ENCODE data around the gene SLX4IP.
"Not testable (repeated sequence)": the region's sequence is repeated elsewhere in the genome, so short reads cannot be mapped to it uniquely, and the experiment has no call there.

The SLX4IP gene

DNA sequence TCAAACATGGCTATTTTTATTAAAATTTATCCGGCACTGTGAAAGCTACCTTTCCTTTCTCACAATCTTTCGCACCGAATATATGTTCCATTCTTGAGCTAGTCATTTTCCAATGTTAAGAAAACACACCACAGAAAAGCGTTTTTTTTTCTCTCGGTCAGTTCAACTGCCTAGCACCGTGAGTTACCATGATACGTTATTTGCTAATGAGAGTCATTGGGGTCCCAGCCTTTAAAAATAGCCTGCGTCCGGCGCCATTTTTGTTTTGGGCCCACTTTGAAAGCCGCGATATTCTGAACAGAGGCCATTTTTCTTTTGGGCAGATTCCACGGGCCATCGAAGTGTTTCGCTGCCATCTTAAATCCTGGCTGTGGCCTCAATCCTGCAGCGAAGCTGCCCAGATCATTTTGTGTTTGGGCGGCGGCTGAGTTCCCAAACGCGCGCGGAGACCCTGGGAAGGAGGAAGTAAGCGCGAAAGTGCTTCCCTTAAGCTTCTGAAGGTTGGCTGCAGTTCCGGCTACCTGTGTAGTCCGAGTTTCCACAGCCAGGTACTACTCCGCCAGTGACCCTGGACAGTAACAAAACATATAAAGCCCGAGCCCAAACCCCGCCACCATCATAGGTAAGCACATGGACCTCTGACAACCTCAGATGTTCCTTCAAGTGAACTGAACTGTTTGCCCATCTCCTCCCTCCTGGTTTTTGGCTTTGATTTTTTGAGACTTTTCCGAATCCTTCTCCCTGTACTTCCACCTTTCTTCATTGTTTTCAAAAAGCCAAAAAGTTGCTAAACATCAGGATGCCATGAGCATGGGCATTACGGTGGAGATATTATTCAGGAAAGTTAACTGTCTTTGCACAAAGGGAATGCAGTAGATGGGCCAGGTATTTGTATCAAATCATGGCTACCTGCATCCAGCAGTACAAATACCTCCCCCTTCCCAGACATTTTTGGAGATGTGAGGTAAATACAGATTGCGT lies at the start of gene SLX4IP:
TSS of gene SLX4IP (plus strand) at position 474 of the 981 bp plus-strand sequence. CDS start 22,900 bp downstream, outside the sequence.
- H3K27ac Mint-ChIP-seq: peak within 1 kb of the TSS; percentile 98
- no peaks in the 10 kb centered on the region for H3K9me3 Mint-ChIP-seq (ENCODE audit: low read depth)
- H3K4me1 Mint-ChIP-seq (ENCODE audit: low read depth): peaks cover 48% of the 10 kb centered on the region
- peak within 1 kb of the TSS; percentile 96 for H3K4me3 Mint-ChIP-seq
- no peaks in the 10 kb centered on the region for H3K36me3 Mint-ChIP-seq
- no peaks in the 10 kb centered on the region for H3K27me3 Mint-ChIP-seq

DNA sequence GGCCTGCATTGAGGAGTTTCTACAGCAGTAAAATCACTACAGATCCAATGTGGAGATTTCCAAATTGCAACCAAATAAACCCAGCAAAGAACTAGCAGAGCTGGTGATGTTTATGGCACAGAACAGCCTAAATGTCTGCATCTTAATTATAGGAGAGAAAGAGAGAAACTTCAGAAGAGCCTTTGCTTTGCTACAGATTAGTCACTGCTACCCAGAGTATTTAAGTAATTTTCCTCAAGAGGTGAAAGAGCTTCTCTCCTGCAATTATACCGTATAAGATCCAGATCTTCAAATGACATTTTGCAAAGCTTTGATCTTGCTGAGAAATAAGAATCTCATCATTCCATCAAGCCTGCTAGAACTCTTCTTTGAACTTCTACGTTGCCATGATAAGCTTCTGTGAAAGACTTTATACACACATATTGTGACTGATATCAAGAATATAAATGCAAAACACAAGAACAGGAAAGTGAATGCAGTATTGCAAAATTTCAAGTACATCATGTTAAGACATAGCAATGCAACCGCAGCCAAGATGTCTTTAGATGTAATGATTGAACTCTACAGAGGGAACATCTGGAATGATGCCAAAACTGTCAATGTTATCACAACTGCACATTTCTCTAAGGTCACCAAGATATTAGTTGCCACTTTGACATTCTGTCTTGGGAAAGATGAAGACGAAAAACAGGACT lies 49.1 kb upstream of the SLX4IP start:
- H3K27me3 Mint-ChIP-seq: peaks cover 8% of the 10 kb centered on the region
- H3K27ac Mint-ChIP-seq: no peak overlapping the region
- H3K9me3 Mint-ChIP-seq (ENCODE audit: low read depth): no peaks in the 10 kb centered on the region
- no peaks in the 10 kb centered on the region for H3K36me3 Mint-ChIP-seq
- no peaks in the 10 kb centered on the region for H3K4me1 Mint-ChIP-seq (ENCODE audit: low read depth)
- H3K4me3 Mint-ChIP-seq: no peak overlapping the region

DNA sequence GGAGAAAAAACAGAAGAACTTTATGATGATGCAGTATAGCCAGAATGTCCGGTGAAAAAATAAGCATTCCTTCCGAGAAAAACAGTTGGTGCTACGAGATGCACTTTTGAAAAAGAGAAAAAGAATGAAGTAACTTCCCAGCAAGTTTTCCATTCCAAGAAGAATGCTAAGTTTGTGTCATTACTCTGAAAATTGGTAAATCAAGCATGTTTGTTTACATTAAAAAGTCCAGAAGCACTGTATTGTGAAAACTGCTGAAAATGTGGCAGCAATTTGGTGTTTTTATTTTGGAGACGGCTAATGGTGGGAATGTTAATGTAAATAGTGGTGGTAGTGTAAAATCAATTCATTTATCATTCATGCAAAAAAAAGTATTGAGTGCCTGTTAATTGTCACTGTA lies 47.4 kb upstream of the SLX4IP start:
- H3K4me3 Mint-ChIP-seq: no peak overlapping the region
- H3K27me3 Mint-ChIP-seq: peaks cover 8% of the 10 kb centered on the region
- no peaks in the 10 kb centered on the region for H3K36me3 Mint-ChIP-seq
- no peaks in the 10 kb centered on the region for H3K4me1 Mint-ChIP-seq (ENCODE audit: low read depth)
- H3K9me3 Mint-ChIP-seq (ENCODE audit: low read depth): no peaks in the 10 kb centered on the region
- H3K27ac Mint-ChIP-seq: no peak overlapping the region

DNA sequence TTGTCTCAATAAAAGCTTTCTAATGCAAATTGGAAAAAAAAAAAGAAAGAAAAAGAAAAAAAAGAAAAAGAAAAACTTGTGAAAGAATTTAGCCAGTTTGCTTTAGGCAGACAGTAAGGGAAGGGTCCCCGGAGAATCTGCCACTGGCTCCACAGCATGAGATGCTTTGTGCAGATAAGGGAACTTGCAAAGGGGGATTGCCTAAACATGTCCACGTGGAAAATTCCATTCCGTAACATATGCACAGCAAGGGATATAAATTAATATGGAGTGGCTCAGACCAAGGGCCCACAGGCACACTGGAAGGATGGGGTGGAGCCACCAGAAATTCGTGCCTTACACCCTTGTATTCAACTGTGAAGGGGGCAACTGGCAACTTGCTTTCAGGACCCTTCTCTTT lies 46.5 kb upstream of the SLX4IP start:
- H3K4me3 Mint-ChIP-seq: no peak overlapping the region
- H3K4me1 Mint-ChIP-seq (ENCODE audit: low read depth): no peaks in the 10 kb centered on the region
- H3K9me3 Mint-ChIP-seq (ENCODE audit: low read depth): no peaks in the 10 kb centered on the region
- H3K27me3 Mint-ChIP-seq: peaks cover 2% of the 10 kb centered on the region
- no peak overlapping the region for H3K27ac Mint-ChIP-seq
- H3K36me3 Mint-ChIP-seq: no peaks in the 10 kb centered on the region

DNA sequence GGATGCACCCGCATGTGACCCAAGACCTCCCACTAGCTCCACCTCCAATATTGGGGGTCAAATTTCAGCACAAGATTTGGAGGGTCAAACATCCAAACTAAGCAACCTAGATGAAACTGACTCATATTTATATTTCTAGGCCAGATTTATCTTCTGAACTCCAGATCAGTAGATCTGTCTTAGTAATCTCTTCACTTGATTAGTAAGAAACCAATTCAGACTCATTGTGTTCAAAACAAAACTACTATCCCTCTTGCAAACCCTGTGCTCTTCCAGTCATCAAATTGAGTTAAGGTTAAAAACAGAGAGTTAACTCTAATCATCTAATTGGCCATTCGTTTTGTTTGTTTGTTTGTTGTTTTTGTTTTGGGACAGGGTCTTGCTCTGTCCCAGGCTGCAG lies 44.4 kb upstream of the SLX4IP start:
- no peaks in the 10 kb centered on the region for H3K9me3 Mint-ChIP-seq (ENCODE audit: low read depth)
- H3K4me1 Mint-ChIP-seq (ENCODE audit: low read depth): no peaks in the 10 kb centered on the region
- H3K4me3 Mint-ChIP-seq: no peak overlapping the region
- peaks cover 2% of the 10 kb centered on the region for H3K27me3 Mint-ChIP-seq
- H3K27ac Mint-ChIP-seq: no peak overlapping the region
- no peaks in the 10 kb centered on the region for H3K36me3 Mint-ChIP-seq

DNA sequence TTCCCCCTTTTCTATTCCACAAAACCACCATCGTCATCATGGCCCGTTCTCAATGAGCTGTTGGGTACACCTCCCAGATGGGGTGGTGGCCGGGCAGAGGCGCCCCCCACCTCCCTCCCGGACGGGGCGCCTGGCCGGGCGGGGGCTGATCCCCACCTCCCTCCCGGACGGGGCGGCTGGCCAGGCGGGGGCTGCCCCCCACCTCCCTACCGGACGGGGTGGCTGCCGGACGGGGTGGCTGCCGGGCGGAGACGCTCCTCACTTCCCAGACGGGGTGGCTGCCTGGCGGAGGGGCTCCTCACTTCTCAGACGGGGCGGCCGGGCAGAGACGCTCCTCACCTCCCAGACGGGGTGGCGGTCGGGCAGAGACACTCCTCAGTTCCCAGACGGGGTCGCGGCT lies 40.4 kb upstream of the SLX4IP start:
- H3K4me3 Mint-ChIP-seq; H3K9me3 Mint-ChIP-seq (ENCODE audit: low read depth); H3K27me3 Mint-ChIP-seq; H3K27ac Mint-ChIP-seq; H3K4me1 Mint-ChIP-seq (ENCODE audit: low read depth); H3K36me3 Mint-ChIP-seq: not testable (repeated sequence)

DNA sequence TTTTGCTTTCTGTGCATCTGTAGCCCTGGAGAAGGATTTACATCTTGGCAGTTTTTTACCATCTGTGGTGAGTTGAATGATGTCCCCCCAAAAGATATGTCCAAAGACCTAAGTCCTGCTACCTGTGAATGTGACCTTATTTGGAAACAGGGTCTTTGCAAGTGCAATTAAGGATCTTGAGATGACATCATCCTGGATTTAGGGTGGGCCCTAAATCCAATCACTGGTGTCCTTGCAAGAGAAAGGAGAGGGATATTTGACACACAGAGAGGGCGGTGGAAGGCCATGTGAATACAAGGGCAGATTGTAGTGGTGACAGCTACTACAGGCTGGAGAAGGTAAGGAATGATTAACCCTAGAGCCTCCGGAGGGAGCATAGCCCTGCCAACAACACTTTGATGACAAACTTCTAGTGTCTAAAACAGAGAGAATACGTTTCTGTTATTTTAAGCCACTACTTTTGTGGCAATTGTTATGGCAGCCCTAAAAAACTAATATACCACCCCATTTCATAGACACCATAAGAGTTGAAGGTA lies 36.2 kb upstream of the SLX4IP start:
- no peaks in the 10 kb centered on the region for H3K9me3 Mint-ChIP-seq (ENCODE audit: low read depth)
- H3K27ac Mint-ChIP-seq: no peak overlapping the region
- H3K27me3 Mint-ChIP-seq: no peaks in the 10 kb centered on the region
- H3K4me1 Mint-ChIP-seq (ENCODE audit: low read depth): no peaks in the 10 kb centered on the region
- H3K4me3 Mint-ChIP-seq: no peak overlapping the region
- H3K36me3 Mint-ChIP-seq: peaks cover 5% of the 10 kb centered on the region

DNA sequence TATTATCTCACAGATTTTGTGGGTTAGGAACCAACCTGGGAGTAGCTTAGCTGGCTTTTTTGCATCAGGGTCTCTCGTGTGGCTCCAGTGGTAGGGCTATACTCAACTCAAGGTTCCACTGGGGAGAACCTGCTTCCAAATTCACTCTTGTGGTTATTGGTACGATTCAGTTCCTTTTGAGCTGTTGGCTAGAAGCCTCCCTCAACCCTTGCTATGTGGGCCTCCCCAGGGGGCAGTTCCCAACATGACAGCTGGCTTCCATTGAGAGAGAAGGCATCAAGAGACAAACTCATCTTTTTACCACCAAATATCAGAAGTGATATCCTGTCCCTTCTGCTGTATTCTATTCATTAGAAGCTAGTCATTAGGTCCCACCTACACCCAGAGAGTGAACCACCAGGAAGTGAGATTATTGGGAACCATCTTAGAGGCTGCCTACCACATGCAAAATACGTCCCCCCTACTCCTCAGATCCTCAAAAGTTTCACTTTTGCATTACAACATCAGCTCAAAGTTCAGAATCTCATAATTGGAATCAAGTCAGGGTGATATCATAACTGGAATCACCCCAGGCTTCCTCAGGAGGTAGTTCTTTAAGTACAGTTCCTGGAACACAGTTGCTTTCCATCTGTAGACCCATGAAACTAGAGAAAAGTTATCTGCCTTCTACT lies 32.0 kb upstream of the SLX4IP start:
- no peaks in the 10 kb centered on the region for H3K27me3 Mint-ChIP-seq
- no peaks in the 10 kb centered on the region for H3K9me3 Mint-ChIP-seq (ENCODE audit: low read depth)
- peaks cover 9% of the 10 kb centered on the region for H3K36me3 Mint-ChIP-seq
- no peaks in the 10 kb centered on the region for H3K4me1 Mint-ChIP-seq (ENCODE audit: low read depth)
- H3K4me3 Mint-ChIP-seq: no peak overlapping the region
- peak overlapping the region; percentile 34 for H3K27ac Mint-ChIP-seq

DNA sequence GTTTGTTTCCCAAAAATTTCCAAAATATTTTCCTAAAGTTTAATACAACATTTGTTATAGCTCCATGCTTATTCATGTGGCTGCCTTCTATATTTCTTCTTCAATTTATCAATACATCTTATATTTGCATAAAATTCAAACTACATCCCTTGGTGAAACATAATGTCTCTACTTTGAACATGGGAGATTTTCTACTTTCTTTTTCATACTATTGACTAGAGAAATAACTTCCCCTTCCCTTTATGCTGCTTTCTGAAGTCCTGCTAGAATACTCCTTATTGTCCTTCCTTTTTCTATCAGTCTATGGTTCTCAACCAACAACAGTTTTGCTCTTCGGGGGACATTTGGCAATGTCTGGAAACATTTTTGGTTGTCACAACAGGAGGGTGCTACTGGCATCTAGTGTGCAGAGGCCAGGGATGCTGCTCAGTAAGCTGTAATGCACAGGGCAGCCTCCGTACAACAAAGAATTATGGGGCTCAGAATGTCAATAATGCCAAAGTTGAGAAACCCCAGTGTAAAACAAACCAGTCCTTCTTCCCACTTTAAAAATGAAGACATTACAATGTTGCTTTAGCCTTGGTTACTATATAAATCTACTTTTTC lies 31.0 kb upstream of the SLX4IP start:
- Mint-ChIP-seq H3K4me3 (no peak overlapping the region), H3K27me3 (no peaks in the 10 kb centered on the region), H3K27ac (no peak overlapping the region), H3K9me3 (ENCODE audit: low read depth) (no peaks in the 10 kb centered on the region), H3K4me1 (ENCODE audit: low read depth) (no peaks in the 10 kb centered on the region), H3K36me3 (peaks cover 9% of the 10 kb centered on the region)

DNA sequence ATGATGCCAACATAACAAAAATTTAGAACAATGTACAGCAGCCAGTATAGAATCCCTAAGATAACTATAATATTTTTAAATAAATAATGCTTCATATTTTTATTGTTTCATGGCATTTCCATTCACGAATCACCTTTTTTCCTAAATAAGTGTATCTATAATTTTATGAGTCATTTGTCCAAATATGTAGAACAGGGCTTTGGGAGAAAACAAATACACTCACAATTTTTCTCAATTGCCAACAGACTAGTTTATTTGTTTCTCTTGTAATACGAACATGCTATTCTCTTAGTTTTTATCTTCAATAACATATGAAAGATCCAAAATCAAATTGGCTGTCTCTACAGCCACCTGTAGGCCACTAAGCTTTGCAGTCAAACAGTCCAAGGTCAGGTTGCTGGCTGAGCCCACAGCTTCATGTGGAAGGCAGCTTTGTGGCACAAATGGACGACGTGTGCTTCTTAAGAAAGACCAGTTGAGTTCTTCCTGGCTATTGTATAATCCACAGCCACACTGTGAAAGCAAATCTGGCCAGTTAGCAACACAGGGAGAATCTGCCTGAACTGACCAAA lies 30.1 kb upstream of the SLX4IP start:
- Mint-ChIP-seq H3K27ac (no peak overlapping the region), H3K4me1 (ENCODE audit: low read depth) (no peaks in the 10 kb centered on the region), H3K9me3 (ENCODE audit: low read depth) (no peaks in the 10 kb centered on the region), H3K36me3 (peaks cover 9% of the 10 kb centered on the region), H3K4me3 (no peak overlapping the region), H3K27me3 (no peaks in the 10 kb centered on the region)

DNA sequence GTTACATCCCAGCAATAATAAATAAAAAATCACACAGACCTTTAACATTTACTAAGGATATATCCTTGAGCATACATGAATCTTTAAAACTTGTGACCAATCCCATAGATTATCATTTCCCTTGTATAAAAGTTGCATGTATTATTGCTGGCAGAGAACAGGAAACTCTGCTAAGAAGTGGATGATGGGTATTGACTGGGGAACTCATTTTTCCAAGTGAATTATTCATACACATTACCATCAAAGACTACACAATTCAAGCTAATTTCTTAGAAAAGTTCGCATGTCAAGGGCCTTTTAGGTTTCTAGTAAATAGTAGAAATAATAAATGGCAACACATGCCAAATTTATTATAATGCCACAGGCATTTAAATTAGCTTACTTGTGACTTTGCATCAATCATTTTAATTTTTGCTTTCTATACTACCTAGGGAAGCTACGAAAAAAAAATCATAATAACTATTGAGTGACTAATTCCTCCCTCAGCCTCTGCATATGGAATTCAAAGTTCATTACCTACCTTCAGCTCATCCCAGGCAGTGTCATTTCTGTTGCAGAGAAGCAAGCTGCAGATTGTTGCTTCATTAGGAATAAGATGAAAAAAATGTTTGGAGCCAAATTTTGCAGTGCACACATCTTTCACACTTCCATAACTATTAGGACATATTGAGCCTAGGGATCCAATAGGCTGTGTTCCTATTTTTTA lies 26.8 kb upstream of the SLX4IP start:
- Mint-ChIP-seq H3K9me3 (ENCODE audit: low read depth) (no peaks in the 10 kb centered on the region), H3K27me3 (no peaks in the 10 kb centered on the region), H3K36me3 (peaks cover 6% of the 10 kb centered on the region), H3K4me1 (ENCODE audit: low read depth) (no peaks in the 10 kb centered on the region), H3K27ac (no peak overlapping the region), H3K4me3 (no peak overlapping the region)

DNA sequence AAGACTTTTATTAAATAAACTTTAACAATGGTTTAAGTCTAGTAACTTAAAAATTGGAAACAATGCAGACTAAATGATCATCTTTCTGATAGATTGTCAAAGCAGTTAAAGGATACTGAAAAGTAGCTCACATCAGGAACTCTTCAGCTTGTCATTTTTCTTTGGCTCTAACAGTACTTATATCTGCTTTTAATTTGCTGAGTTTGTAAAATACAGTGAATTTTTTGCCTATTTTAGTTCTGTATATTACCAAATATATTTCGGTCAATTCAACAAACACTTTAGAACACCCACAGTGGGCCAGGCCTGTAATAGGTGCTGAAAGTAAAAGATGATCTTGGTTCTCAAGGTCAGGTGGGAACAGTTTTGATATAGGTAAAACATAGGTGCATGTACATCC lies 23.4 kb upstream of the SLX4IP start:
- H3K4me3 Mint-ChIP-seq: no peak overlapping the region
- H3K36me3 Mint-ChIP-seq: no peaks in the 10 kb centered on the region
- H3K9me3 Mint-ChIP-seq (ENCODE audit: low read depth): no peaks in the 10 kb centered on the region
- H3K27me3 Mint-ChIP-seq: no peaks in the 10 kb centered on the region
- H3K27ac Mint-ChIP-seq: no peak overlapping the region
- H3K4me1 Mint-ChIP-seq (ENCODE audit: low read depth): no peaks in the 10 kb centered on the region

DNA sequence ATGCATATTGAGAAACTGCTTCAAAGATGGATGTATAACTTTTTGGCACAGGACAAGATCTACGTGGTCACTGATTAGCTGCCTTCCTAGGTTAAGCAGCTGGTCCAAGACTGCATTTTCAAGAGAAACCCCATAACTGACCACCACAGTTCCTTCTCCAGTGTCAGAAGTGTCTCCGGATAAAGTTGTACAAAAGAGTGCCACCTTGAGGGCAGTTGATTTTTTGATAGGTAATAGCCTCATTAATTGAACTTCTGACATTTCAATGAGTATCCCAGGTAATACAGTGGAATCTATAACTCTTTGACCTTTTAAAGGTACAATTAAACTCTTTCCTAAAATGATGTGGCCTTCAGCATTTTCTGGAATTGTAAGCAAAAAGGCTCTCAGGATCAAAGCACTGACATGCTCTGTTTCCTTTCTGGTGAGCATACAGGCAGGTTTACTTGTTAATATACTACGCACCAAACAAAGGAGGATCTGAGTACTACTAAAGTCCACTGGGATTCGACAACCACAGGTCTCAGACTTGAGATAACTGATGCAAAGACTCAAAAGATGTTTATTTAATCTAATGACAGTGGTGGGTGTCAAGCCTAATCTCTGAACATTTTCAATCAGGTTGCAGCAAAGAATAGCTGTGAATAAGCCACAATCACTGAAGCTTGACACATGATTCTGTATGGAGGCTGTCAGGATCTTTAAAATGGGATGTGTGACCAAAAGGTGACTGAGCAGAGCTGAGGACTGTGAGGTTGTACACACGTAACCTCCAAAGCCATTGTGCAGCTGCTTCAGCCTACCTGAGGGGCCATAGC lies 22.3 kb upstream of the SLX4IP start:
- no peak overlapping the region for H3K4me3 Mint-ChIP-seq
- no peak overlapping the region for H3K27ac Mint-ChIP-seq
- no peaks in the 10 kb centered on the region for H3K27me3 Mint-ChIP-seq
- H3K36me3 Mint-ChIP-seq: peaks cover 4% of the 10 kb centered on the region
- no peaks in the 10 kb centered on the region for H3K9me3 Mint-ChIP-seq (ENCODE audit: low read depth)
- peaks cover 2% of the 10 kb centered on the region for H3K4me1 Mint-ChIP-seq (ENCODE audit: low read depth)
